Measurements from ENCODE around the gene EVI5L.
"Not testable (repeated sequence)": the region's sequence is repeated elsewhere in the genome, so short reads cannot be mapped to it uniquely, and the experiment has no call there.

EVI5L gene

GRCh38 chr19:7829561-7830271 is at the start of gene EVI5L:
Gene EVI5L (plus strand): TSS chr19:7830218. CDS start chr19:7846543, 16,325 bp downstream.
- DNase-seq: peak; percentile 89 to 100 (median 100)

- no peak for DNase-seq
These were observed 48.9 kb upstream of the EVI5L start for GRCh38 chr19:7781157-7781556.

DNA sequence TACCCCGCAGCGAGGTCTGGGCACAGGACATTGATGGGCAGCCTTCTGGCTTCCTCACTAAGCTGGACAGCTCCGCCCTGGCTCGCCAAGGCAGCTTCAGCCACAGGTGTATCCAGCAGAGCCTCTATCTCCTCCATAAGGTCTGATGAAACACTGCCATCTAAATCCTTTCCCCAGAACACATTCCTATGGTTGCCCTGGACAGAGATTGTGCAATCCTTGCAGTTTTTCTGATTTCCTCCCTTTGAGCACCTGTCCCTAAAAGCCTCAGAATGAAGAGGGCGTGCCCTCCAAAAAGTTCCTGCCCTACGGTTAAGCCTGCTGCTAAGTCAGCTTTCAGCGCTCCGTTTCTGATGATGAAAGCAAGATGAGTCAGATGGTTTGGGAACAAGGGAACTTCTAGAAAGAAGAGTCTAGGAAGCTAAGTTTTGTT is 46.0 kb upstream of the EVI5L start:
- DNase-seq: no peak

GRCh38 chr19:7784856-7785255 is 45.2 kb upstream of the EVI5L start:
- DNase-seq: no peak

GRCh38 chr19:7787141-7787540 is 42.9 kb upstream of the EVI5L start:
- DNase-seq: peak in 1 of 51 donors; percentile 1

GRCh38 chr19:7787602-7788177 is 42.3 kb upstream of the EVI5L start:
- no peak for DNase-seq

- peak in 3 of 51 donors; percentile 1 to 8 (median 5) for DNase-seq
These were observed 41.7 kb upstream of the EVI5L start for GRCh38 chr19:7788178-7788932.

- DNase-seq: no peak
These were observed 41.1 kb upstream of the EVI5L start for GRCh38 chr19:7788933-7789323.

DNA sequence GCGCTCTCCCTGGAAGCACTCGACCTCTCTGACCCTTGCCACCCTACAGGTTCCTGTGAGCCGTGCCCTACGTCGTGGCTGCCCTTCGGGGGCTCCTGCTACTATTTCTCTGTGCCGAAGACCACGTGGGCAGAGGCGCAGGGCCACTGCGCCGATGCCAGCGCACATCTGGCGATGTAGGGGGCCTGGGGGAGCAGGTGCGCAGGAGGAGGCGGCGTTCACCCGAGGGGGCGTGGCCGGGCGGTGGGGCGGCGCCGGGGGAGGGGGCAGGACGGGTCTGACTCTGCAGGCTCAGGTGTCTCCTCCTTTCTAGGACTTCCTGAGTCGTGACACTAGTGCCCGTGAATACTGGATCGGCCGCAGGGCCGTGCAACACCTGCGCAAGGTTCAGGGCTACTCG is 40.6 kb upstream of the EVI5L start:
- DNase-seq: no peak

DNA sequence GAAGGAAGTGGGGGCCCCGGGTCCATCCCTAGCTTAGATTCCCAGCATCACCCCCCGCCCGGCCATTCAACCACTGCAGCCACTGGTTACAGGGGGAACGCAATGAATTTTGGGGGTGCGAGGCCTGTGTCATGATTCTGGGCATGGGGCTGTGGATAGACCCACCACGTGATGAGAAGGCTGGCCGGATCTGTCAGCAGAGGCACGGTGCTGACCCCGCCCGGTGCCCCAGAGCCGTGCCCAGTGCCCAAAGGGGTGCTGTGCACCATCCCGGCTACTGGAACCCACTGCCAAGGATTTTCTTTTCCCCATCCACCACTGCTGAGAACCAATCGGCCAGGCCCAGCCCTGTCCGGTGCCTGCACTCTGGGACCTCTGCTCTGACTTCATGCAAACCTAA is 39.6 kb upstream of the EVI5L start:
- DNase-seq: no peak

GRCh38 chr19:7792281-7792680 is 37.7 kb upstream of the EVI5L start:
- no peak for DNase-seq

DNA sequence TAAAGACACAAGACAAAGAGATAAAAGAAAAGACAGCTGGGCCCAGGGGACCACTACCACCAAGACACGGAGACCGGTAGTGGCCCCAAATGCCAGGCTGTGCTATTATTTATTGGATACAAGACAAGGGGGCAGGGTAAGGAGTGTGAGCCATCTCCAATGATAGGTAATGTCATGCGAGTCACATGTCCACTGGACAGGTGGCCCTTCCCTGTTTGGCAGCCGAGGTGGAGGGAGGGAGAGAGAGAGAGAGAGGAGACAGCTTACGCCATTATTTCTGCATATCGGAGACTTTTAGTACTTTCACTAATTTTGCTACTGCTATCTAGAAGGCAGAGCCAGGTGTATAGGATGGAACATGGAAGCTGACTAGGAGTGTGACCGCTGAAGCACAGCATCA is 37.3 kb upstream of the EVI5L start:
- DNase-seq: not testable (repeated sequence)

DNA sequence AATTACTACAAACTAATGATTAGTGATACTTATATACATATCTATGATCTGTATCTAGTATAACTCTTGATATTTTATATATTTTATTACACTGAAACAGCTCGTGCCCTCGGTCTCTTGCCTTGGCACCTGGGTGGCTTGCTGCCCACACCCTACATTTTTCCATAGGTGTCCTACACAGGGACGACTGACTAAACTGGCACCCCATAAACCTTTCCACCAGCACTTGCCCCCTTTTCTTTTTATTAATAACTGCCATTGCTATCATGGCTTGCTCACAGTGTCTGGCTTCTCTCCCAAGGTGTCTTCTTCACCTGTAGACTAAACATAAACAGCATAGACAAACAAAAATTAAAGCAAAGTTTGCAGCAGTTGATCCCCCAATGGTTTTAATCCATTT is 36.5 kb upstream of the EVI5L start:
- DNase-seq: no peak

- DNase-seq: no peak
These were observed 34.4 kb upstream of the EVI5L start for GRCh38 chr19:7795555-7796161.

DNA sequence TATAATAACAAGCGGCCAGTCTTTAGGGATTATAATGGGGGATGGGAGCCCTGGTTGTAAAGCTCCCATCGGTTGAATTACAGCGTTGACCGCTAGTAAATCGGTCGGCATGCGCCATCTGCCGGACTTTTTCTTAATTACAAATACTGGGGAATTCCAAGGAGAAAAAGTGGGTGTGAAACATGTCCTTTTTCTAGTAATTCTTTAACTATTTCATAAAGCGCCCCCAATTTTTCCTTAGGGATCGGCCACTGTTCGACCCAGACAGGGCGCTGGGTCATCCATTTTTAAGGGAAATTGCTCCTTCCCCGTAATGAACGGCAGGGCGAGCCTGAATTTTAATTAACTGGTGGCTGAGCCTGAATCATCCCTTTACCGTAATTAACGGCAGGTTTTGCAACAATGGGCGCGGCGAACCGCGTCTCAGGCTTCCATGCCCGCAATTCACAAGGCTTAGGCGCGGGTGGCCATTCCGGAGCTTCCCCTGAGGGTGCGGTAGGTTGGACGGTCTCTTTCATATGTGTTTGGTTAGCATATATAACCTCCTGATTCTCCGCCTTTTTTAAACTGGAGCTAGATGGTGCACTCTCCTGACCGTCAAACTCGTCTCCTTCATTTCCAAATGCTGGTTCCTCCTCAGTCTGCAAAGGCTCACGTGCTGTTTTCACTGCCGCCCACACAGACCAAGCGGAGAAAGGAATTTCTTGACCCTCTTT is 30.2 kb upstream of the EVI5L start:
- DNase-seq: peak in 44 of 51 donors; percentile 5 to 77 (median 38)

DNA sequence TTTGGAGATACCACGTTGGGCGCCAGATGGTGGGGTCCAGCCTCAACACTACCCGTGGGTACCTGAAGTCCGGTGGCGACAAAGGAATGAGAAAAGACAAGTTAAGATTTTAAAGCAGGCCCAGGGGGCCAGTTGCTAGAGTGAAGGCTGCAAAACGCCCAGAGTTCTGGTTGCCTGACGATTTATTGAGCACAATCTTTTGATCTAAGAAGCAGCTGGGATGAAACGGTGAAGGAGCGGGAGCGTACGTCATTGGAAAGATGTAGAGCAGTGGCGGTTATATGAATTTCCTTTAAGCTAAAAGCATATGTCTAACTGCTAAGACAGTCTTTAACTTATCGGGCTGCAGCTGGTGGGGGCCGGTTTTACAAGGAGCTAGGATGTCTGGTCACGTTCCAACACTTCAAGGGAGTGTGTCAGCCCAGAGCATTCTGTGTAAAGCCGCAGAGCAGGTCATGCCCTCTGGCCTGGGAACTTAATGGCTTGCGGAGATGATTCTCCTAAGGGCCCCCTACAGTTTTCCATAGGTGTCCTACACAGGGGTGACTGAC is 28.9 kb upstream of the EVI5L start:
- DNase-seq: no peak

DNA sequence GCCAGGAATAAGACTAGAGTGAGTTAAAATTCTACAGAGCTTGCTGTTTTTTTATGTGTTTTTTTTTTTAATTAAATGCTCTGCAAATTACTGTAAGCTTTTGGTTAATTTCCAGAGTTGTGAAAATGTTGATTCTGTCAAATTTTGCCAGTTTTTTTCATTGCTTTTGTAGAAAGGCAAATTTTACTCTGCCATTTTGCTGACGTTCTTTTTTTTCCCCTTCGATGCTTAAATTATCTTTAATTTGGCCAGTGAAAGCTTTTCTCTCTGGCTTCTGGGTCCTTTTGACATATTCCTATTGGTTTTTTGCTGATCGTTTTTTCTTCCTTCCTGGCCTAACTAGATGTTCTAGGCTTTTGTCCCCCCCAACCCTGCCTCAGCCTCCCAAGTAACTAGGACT is 23.8 kb upstream of the EVI5L start:
- DNase-seq: no peak

- DNase-seq: no peak
These were observed 23.1 kb upstream of the EVI5L start for GRCh38 chr19:7806876-7807275.

GRCh38 chr19:7808108-7808507 is 21.9 kb upstream of the EVI5L start:
- no peak for DNase-seq

DNA sequence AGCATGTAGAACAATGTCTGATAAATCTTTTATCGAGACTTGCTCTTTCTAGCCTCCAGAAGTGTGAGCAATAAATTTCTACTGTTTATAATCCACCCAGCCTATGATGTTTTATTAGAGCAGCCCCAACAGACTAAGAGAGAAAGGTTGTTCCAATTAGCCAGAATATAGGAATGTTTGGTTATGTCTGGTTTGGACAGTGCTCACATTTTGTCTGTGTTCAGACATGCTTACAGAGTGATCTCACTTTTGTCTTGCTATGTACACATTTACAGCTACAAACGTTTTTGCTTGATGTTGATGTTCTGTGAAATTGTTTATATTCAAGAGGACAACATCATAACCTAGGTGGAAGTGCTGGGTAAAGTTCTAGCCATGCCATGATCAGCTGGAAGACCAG is 18.0 kb upstream of the EVI5L start:
- no peak for DNase-seq

- DNase-seq: no peak
These were observed 14.7 kb upstream of the EVI5L start for GRCh38 chr19:7815325-7815724.

All from hypothalamus (tissue), 51 donors.